ENCODE measurements around the gene NKX3-2.

The NKX3-2 gene

GRCh38 chr4:13545394-13545808, 1.1 kb upstream of the NKX3-2 start:
- peak overlapping the region; percentile 50 for H3K4me3 ChIP-seq (ENCODE audit: low read depth, low read length)
- no peaks in the 10 kb centered on the region for H3K9me3 ChIP-seq (ENCODE audit: control insufficient read depth, insufficient read depth, low read depth, low read length)
- no peak overlapping the region for H3K9ac ChIP-seq (ENCODE audit: low read length)
- H3K36me3 ChIP-seq (ENCODE audit: control insufficient read depth, insufficient read depth, low read length) = no peaks in the 10 kb centered on the region
- H3K4me1 ChIP-seq (ENCODE audit: control insufficient read depth, insufficient read depth, low read length) = peaks cover 41% of the 10 kb centered on the region
- H3K27me3 ChIP-seq (ENCODE audit: control insufficient read depth, insufficient read depth, low read length) = peaks cover 98% of the 10 kb centered on the region
- no peak overlapping the region for H3K27ac ChIP-seq (ENCODE audit: low read depth, low read length)

GRCh38 chr4:13544606-13545393, 492 bp upstream of the NKX3-2 start:
- Histone ChIP-seq H3K4me3 (ENCODE audit: low read depth, low read length) (peak overlapping the region; percentile 50), H3K9me3 (ENCODE audit: control insufficient read depth, insufficient read depth, low read depth, low read length) (no peaks in the 10 kb centered on the region), H3K4me1 (ENCODE audit: control insufficient read depth, insufficient read depth, low read length) (peaks cover 41% of the 10 kb centered on the region), H3K9ac (ENCODE audit: low read length) (no peak overlapping the region), H3K27me3 (ENCODE audit: control insufficient read depth, insufficient read depth, low read length) (peaks cover 98% of the 10 kb centered on the region), H3K36me3 (ENCODE audit: control insufficient read depth, insufficient read depth, low read length) (no peaks in the 10 kb centered on the region), H3K27ac (ENCODE audit: low read depth, low read length) (no peak overlapping the region)

DNA sequence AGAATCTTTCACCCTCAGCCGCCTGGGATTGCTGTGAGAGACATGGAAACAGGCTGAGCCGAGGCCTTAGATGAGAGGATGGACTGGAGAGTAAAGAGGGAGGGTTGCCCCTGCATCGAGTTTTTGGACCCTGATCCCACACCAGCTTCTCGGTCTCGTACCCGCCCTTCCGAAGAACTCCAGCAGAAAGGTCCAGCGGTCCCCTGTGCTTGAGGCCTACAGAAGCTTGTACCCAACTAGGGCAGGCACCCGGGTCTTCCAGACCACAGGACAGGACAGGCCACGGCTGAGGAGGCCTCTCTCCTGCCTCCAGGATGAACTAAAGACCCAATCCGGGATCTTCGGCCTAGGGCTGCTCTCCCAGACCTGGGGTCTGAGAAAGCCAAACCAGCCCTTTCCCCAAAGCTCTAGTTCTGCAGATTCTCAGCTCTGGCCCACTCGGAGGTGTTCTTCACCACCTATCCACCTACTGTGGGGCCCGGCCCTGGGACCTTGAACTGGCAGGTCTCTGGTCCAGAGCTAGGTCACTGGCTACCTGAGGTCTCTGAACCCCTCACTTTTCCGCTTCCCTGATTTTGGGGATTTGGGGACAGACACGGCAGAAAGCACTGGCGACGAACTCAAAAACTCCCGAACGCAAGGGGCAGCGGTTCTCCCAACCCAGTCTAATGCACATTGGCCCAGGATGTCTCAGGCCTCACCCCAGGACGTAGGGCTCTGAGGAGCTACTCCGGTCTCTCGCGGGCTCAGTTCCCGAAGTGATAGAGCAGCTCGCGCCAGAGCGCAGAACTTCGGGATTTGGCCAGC, 1.1 kb downstream of the NKX3-2 start:
- H3K27me3 ChIP-seq (ENCODE audit: control insufficient read depth, insufficient read depth, low read length) = peaks cover 98% of the 10 kb centered on the region
- no peak overlapping the region for H3K27ac ChIP-seq (ENCODE audit: low read depth, low read length)
- peak overlapping the region; percentile 50 for H3K4me3 ChIP-seq (ENCODE audit: low read depth, low read length)

DNA sequence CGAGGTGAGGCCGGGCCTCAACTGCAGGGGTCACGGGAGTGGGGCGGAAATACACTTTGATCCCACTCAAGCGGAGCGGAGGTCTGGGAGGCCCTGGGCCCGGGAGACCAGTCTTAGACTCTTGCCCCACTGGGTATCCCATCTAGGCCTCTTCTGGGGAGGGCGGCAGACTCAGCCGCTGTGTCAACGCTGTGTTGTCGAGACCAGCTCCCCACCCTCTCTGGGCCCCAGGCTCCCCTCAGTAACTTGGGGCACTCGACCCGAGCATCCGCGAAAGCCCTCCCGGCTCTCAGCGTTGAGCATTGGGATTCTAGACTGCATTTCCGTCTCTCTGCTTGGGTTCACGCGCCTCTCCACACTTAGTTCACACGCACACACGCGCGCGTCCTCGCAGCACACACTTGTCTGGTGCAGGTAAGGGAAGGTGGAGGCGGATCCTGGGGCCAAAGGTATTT, 1.7 kb downstream of the NKX3-2 start:
- no peak overlapping the region for H3K27ac ChIP-seq (ENCODE audit: low read depth, low read length)
- peak overlapping the region; percentile 50 for H3K4me3 ChIP-seq (ENCODE audit: low read depth, low read length)
- H3K4me1 ChIP-seq (ENCODE audit: control insufficient read depth, insufficient read depth, low read length) = peaks cover 49% of the 10 kb centered on the region
- H3K27me3 ChIP-seq (ENCODE audit: control insufficient read depth, insufficient read depth, low read length) = peaks cover 98% of the 10 kb centered on the region
- H3K9me3 ChIP-seq (ENCODE audit: control insufficient read depth, insufficient read depth, low read depth, low read length) = no peaks in the 10 kb centered on the region
- no peak overlapping the region for H3K9ac ChIP-seq (ENCODE audit: low read length)
- H3K36me3 ChIP-seq (ENCODE audit: control insufficient read depth, insufficient read depth, low read length) = no peaks in the 10 kb centered on the region

More for the DNA sequence above, 1.1 kb downstream of the NKX3-2 start:
- H3K9me3 ChIP-seq (ENCODE audit: control insufficient read depth, insufficient read depth, low read depth, low read length) = no peaks in the 10 kb centered on the region
- H3K4me1 ChIP-seq (ENCODE audit: control insufficient read depth, insufficient read depth, low read length) = peaks cover 49% of the 10 kb centered on the region
- H3K9ac ChIP-seq (ENCODE audit: low read length) = no peak overlapping the region
- H3K36me3 ChIP-seq (ENCODE audit: control insufficient read depth, insufficient read depth, low read length) = no peaks in the 10 kb centered on the region

- no peaks in the 10 kb centered on the region for H3K36me3 ChIP-seq (ENCODE audit: control insufficient read depth, insufficient read depth, low read length)
- no peaks in the 10 kb centered on the region for H3K9me3 ChIP-seq (ENCODE audit: control insufficient read depth, insufficient read depth, low read depth, low read length)
- peak overlapping the region; percentile 50 for H3K4me3 ChIP-seq (ENCODE audit: low read depth, low read length)
- peaks cover 55% of the 10 kb centered on the region for H3K4me1 ChIP-seq (ENCODE audit: control insufficient read depth, insufficient read depth, low read length)
- peaks cover 98% of the 10 kb centered on the region for H3K27me3 ChIP-seq (ENCODE audit: control insufficient read depth, insufficient read depth, low read length)
- H3K9ac ChIP-seq (ENCODE audit: low read length) = no peak overlapping the region
- no peak overlapping the region for H3K27ac ChIP-seq (ENCODE audit: low read depth, low read length)
Measured at GRCh38 chr4:13541720-13542576, 2.4 kb downstream of the NKX3-2 start.

DNA sequence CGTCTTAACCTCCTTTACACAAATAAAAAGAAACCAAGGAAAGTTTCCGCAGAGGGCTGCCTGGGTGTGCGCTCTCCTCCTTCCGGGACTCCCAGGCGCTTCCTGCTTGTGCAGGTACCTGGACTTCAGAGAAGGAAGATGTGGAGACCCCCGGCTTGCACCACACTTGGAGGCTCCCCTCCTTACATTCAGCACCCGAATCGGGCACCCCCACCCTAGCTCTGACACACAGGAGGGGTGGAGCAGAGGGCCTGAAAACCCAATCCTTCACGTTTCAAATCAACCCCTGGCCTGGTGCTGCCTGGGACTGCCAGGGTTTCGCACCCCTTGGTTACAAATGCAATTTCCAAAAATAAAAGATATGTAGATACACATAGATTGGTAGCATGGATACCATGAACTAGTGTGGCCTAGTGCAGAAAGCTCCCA, 3.1 kb downstream of the NKX3-2 start:
- Histone ChIP-seq H3K4me1 (ENCODE audit: control insufficient read depth, insufficient read depth, low read length) (peaks cover 50% of the 10 kb centered on the region), H3K27me3 (ENCODE audit: control insufficient read depth, insufficient read depth, low read length) (peaks cover 98% of the 10 kb centered on the region), H3K36me3 (ENCODE audit: control insufficient read depth, insufficient read depth, low read length) (no peaks in the 10 kb centered on the region), H3K9ac (ENCODE audit: low read length) (no peak overlapping the region), H3K27ac (ENCODE audit: low read depth, low read length) (no peak overlapping the region), H3K4me3 (ENCODE audit: low read depth, low read length) (peak overlapping the region; percentile 50), H3K9me3 (ENCODE audit: control insufficient read depth, insufficient read depth, low read depth, low read length) (no peaks in the 10 kb centered on the region)

DNA sequence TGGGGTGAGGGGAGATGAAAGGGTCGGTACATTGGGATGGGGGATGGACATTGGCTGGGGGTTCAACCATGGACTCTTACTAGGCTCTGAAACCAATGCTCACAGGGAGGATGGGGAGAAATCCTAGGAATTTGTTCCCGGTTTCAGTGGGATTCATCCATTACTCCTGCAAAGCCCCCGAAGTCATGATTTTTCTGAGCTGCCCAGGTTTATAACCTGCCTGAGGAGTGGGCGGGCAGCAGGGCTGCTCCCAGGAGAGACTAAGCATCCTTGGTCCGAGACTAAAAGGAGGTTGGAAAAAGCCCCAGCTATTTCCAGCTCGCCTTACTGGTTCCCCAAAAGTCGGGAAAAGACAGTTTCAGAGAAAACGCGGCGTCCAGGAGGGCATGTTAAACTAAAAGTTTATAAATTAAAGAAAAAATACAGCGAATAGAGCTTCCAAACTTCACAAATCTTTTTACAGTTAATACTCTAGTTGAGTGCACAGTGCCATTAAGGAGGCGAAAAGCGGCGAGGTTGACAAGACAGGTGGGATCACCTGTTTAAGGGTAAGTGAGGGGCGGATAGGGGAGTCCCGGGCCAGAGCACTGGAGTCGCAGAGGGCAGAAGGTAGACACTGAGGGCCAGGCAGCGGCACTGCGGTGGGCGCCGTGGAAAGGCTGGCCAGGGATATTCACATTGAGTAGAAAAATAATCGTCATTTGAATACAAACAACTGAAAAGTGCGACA, 3.7 kb downstream of the NKX3-2 start:
- Histone ChIP-seq H3K9ac (ENCODE audit: low read length) (no peak overlapping the region), H3K27ac (ENCODE audit: low read depth, low read length) (no peak overlapping the region), H3K4me3 (ENCODE audit: low read depth, low read length) (no peak overlapping the region; the same call in 1 of the 2 replicates), H3K27me3 (ENCODE audit: control insufficient read depth, insufficient read depth, low read length) (peaks cover 98% of the 10 kb centered on the region), H3K4me1 (ENCODE audit: control insufficient read depth, insufficient read depth, low read length) (peaks cover 53% of the 10 kb centered on the region), H3K36me3 (ENCODE audit: control insufficient read depth, insufficient read depth, low read length) (no peaks in the 10 kb centered on the region), H3K9me3 (ENCODE audit: control insufficient read depth, insufficient read depth, low read depth, low read length) (no peaks in the 10 kb centered on the region)

DNA sequence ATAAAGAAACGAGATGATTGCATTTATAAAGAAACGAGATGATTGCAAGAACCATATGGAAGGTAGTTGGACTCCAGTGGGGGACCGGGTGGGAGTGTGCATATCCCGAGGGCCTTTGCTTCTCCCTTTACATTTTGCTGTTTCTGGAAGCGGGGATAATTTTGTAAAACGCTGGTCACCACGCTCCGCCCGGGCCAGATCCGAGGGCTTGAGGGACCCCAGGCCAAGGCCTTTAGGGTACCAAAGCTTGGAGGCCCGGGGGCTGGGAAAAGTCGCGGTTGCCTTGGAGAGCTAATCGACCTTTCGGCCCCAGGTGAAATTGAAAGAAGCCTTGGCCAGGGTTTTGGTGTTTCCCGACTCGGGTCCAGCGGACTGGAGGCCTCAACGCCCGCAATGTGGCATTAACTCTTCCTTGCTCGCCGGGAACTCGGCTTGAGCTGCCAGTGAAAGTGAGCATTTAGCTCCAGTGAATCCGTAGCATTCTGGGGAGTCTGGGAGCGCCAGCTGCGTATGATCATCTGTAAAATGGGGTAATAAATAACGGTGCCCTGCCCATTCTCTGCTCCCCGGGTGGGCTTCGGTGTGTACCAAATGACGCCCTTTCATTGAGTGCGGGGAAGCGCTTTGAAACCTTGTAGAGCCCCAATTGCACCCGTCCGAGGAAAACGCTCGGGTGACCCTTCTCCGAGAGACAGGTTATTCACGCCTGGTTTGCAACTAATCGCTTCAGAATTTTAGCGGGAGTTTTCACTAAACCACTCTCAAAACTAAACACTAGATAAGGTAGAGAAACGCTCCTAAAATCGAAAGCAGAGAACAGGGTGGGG, 4.5 kb downstream of the NKX3-2 start:
- H3K9me3 ChIP-seq (ENCODE audit: control insufficient read depth, insufficient read depth, low read depth, low read length) = no peaks in the 10 kb centered on the region
- peaks cover 56% of the 10 kb centered on the region for H3K4me1 ChIP-seq (ENCODE audit: control insufficient read depth, insufficient read depth, low read length)
- H3K27ac ChIP-seq (ENCODE audit: low read depth, low read length) = no peak overlapping the region
- peak overlapping the region; percentile 38; the same call in 1 of the 2 replicates for H3K4me3 ChIP-seq (ENCODE audit: low read depth, low read length)
- no peak overlapping the region for H3K9ac ChIP-seq (ENCODE audit: low read length)
- no peaks in the 10 kb centered on the region for H3K36me3 ChIP-seq (ENCODE audit: control insufficient read depth, insufficient read depth, low read length)
- H3K27me3 ChIP-seq (ENCODE audit: control insufficient read depth, insufficient read depth, low read length) = peaks cover 100% of the 10 kb centered on the region

DNA sequence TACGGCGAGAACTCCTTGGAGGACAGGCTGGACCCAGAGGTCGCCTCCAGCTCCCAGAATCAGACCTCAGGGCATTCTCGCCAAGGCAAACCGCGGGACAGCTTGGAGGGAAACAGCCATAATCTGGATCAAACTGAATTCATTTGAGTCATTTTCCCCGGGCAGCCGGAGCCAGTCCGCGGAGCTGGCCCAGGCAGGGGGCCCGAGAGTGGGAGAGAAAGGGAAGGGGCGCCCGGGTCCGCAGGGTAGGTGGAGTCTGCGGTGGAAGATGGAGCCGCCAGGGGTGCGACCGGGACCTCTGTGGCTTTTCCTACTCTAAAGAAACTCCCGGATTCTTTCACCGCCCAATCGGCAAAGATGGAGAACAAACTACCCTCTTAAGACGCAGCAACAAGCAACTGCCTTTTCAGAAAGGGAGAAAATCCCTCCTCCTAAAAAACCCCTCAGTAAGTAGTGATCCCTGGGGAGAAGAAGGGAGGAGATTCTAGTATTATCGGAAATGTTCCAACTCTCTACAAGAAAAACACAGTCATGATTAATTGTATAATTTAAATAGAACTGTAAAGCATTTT, 5.2 kb downstream of the NKX3-2 start:
- Histone ChIP-seq H3K27ac (ENCODE audit: low read depth, low read length) (no peak overlapping the region), H3K36me3 (ENCODE audit: control insufficient read depth, insufficient read depth, low read length) (no peaks in the 10 kb centered on the region), H3K9ac (ENCODE audit: low read length) (no peak overlapping the region), H3K4me1 (ENCODE audit: control insufficient read depth, insufficient read depth, low read length) (peaks cover 63% of the 10 kb centered on the region), H3K9me3 (ENCODE audit: control insufficient read depth, insufficient read depth, low read depth, low read length) (no peaks in the 10 kb centered on the region), H3K27me3 (ENCODE audit: control insufficient read depth, insufficient read depth, low read length) (peaks cover 100% of the 10 kb centered on the region), H3K4me3 (ENCODE audit: low read depth, low read length) (peak overlapping the region; percentile 38)
